GM23338 (cell line): ENCODE measurements around the gene PDSS2. TPM values are rescaled to one million over a fixed set of nuclear protein-coding genes. Genes with fewer than 3 reads are reported as not detected.
A peak's percentile ranks its signal among the peaks of the same experiment; 100 is the strongest.
"Not testable (repeated sequence)": the region's sequence is repeated elsewhere in the genome, so short reads cannot be mapped to it uniquely, and the experiment has no call there.

ENCODE experiments used
- ATAC-seq: fragments of 200-7000 bp; cut with Tn5 transposase; 3 replicates; pipeline ENCODE4 v1.9.1; 2020
- DNase-seq: peaks from one replicate; pipeline ENCODE4 v3.0.0-alpha.2; 2015; ENCODE audit warnings: low spot score
- H2AFZ ChIP-seq: fragments of 200-600 bp; sonication (generic); 2 replicates; pipeline ENCODE4 v1.8.0; 2016; ENCODE audit warnings: antibody characterized with exemption, mild to moderate bottlenecking, moderate library complexity
- H3F3A ChIP-seq: fragments of 200-600 bp; sonication (generic); replicated peaks from 2 replicates; pipeline ENCODE4 v1.8.0; 2017; ENCODE audit warnings: antibody characterized with exemption, mixed run types, low read depth
- H3K27ac ChIP-seq: fragments of 200-600 bp; sonication (generic); 2 replicates; pipeline ENCODE4 v1.6.1; 2016; ENCODE audit warnings: low read depth
- H3K27me3 ChIP-seq: fragments of 200-600 bp; sonication (generic); 2 replicates; pipeline ENCODE4 v1.8.0; 2016; ENCODE audit warnings: mild to moderate bottlenecking, mixed run types, moderate library complexity; ENCODE audit not compliant: insufficient read depth
- H3K36me3 ChIP-seq: fragments of 200-600 bp; sonication (generic); 2 replicates; pipeline ENCODE4 v1.8.0; 2016; ENCODE audit warnings: mild to moderate bottlenecking; ENCODE audit not compliant: insufficient read depth
- H3K4me1 ChIP-seq: fragments of 200-600 bp; sonication (generic); 2 replicates; pipeline ENCODE4 v1.8.0; 2016; ENCODE audit warnings: mild to moderate bottlenecking, moderate library complexity; ENCODE audit not compliant: insufficient read depth
- H3K4me2 ChIP-seq: fragments of 200-600 bp; sonication (generic); 2 replicates; pipeline ENCODE4 v1.7.1; 2017; ENCODE audit warnings: mixed run types
- H3K4me3 ChIP-seq: fragments of 200-600 bp; sonication (generic); 2 replicates; pipeline ENCODE4 v1.6.1; 2016; ENCODE audit warnings: mixed run types
- H3K79me2 ChIP-seq: fragments of 200-600 bp; sonication (generic); replicated peaks from 2 replicates; pipeline ENCODE4 v1.8.0; 2017; ENCODE audit warnings: mild to moderate bottlenecking; ENCODE audit not compliant: insufficient read depth
- H3K9me2 ChIP-seq: fragments of 200-600 bp; sonication (generic); 2 replicates; pipeline ENCODE4 v1.8.0; 2017; ENCODE audit not compliant: insufficient read depth
- H4K20me1 ChIP-seq: fragments of 200-600 bp; sonication (generic); replicated peaks from 2 replicates; pipeline ENCODE4 v1.8.0; 2017; ENCODE audit warnings: mild to moderate bottlenecking; ENCODE audit not compliant: insufficient read depth
- H3K27ac Mint-ChIP-seq: 2 replicates; pipeline ENCODE4 v1.8.0; 2020; ENCODE audit warnings: inconsistent platforms, mild to moderate bottlenecking, moderate library complexity, mixed read lengths
- H3K27me3 Mint-ChIP-seq: 3 replicates; pipeline ENCODE4 v1.8.0; 2022; ENCODE audit warnings: low read depth, mild to moderate bottlenecking, moderate library complexity, mixed read lengths, inconsistent platforms; ENCODE audit not compliant: insufficient read depth, poor library complexity
- H3K36me3 Mint-ChIP-seq: 3 replicates; pipeline ENCODE4 v1.8.0; 2021; ENCODE audit warnings: low read depth, mild to moderate bottlenecking, inconsistent platforms, moderate library complexity, mixed read lengths
- H3K4me1 Mint-ChIP-seq: 3 replicates; pipeline ENCODE4 v1.8.0; 2020; ENCODE audit warnings: mild to moderate bottlenecking, inconsistent platforms, mixed read lengths
- H3K4me3 Mint-ChIP-seq: 3 replicates; pipeline ENCODE4 v1.8.0; 2021; ENCODE audit warnings: moderate library complexity, mild to moderate bottlenecking, inconsistent platforms, mixed read lengths
- H3K9me3 Mint-ChIP-seq: 3 replicates; pipeline ENCODE4 v1.8.0; 2020; ENCODE audit warnings: moderate library complexity, mild to moderate bottlenecking, inconsistent platforms, mixed read lengths
- CREB1 ChIP-seq: fragments of 250-450 bp; sonication (Bioruptor Pico); IDR thresholded peaks from 2 replicates; pipeline ENCODE4 v1.5.0; 2020; ENCODE audit warnings: low read depth, mild to moderate bottlenecking, moderate library complexity
- EZH2 ChIP-seq: fragments of 200-600 bp; sonication (generic); IDR thresholded peaks from one replicate; pipeline ENCODE4 v1.8.0; 2017; ENCODE audit warnings: antibody characterized with exemption, mild to moderate bottlenecking, low read depth; ENCODE audit not compliant: unreplicated experiment
- EZH2phosphoT487 ChIP-seq: fragments of 200-600 bp; sonication (generic); IDR thresholded peaks from one replicate; pipeline ENCODE4 v1.8.1; 2018; ENCODE audit warnings: antibody characterized with exemption; ENCODE audit not compliant: unreplicated experiment
- JUNB ChIP-seq: IDR thresholded peaks from one replicate; pipeline ENCODE4 v1.6.1; 2016; ENCODE audit warnings: antibody characterized with exemption; ENCODE audit not compliant: unreplicated experiment
- NANOG ChIP-seq: IDR thresholded peaks from 2 replicates; pipeline ENCODE4 v1.6.1; 2016; ENCODE audit warnings: antibody characterized with exemption, borderline replicate concordance
- ZNF114 ChIP-seq: fragments of 250-450 bp; sonication (Bioruptor Pico); IDR thresholded peaks from 2 replicates; pipeline ENCODE4 v1.5.0; 2020; ENCODE audit warnings: mild to moderate bottlenecking, moderate library complexity
- polyA plus RNA-seq: library from polyadenylated mRNA; unstranded; fragments of >200 nt; fragmentation: Nextera tagmentation; extraction: Ambion mirVana; gene quantifications from 2 replicates; pipeline ENCODE4 v1.2.1, GENCODE V29; 2016
- total RNA-seq: library from RNA; depleted of rRNA; stranded (reverse); fragments of >200 nt; shearing (Covaris generic); gene quantifications from 2 replicates; pipeline ENCODE4 v1.2.3, GENCODE V29; 2014
- TF ChIP-seq, protein P1 (sequence below), 2 experiments: fragments of 200-600 bp in 1 of 2; sonication (generic) in 1 of 2; conservative IDR thresholded peaks; 2 replicates each; pipeline versions ENCODE4 v1.5.1 to v1.6.1; 2016 to 2017; ENCODE audit warnings: antibody characterized with exemption in 2 of 2, low read depth in 2 of 2, mild to moderate bottlenecking in 2 of 2, moderate library complexity in 1 of 2
- TF ChIP-seq, protein P2 (sequence below): IDR thresholded peaks from 2 replicates; pipeline ENCODE4 v1.6.1; 2016; ENCODE audit warnings: antibody characterized with exemption

The PDSS2 gene
- total and polyA plus RNA-seq, 2 experiments from 2014 or later = 7.3 to 16.7 TPM

DNA sequence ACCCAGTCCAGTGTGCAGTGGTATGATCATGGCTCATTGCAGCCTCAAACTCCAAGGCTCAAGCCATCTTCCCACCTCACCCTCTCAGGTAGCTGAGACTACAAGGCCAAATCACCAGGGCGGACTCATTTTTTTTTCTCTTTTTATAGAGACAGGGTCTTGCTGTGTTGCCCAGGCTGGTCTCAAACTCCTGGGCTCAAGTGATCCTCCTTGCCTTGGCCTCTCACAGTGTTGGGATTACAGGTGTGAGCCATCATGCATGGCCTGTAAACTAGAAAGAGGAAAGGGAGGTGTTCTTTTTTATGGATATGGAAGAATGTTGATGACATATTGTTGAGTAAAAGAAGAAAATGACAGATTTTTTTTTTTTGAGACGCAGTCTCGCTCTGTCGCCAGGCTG lies 339.0 kb downstream of the PDSS2 start (continued):
- TF ChIP-seq NANOG = no peak
- TF ChIP-seq CREB1 = no peak
- TF ChIP-seq, protein P1, sequence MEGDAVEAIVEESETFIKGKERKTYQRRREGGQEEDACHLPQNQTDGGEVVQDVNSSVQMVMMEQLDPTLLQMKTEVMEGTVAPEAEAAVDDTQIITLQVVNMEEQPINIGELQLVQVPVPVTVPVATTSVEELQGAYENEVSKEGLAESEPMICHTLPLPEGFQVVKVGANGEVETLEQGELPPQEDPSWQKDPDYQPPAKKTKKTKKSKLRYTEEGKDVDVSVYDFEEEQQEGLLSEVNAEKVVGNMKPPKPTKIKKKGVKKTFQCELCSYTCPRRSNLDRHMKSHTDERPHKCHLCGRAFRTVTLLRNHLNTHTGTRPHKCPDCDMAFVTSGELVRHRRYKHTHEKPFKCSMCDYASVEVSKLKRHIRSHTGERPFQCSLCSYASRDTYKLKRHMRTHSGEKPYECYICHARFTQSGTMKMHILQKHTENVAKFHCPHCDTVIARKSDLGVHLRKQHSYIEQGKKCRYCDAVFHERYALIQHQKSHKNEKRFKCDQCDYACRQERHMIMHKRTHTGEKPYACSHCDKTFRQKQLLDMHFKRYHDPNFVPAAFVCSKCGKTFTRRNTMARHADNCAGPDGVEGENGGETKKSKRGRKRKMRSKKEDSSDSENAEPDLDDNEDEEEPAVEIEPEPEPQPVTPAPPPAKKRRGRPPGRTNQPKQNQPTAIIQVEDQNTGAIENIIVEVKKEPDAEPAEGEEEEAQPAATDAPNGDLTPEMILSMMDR (conservative IDR thresholded peaks at IDR 0.05; ENCODE audit: low read depth in 2 of 2) = no peak
- TF ChIP-seq JUNB = no peak
- no peak for TF ChIP-seq EZH2
- no peak for TF ChIP-seq EZH2phosphoT487
- TF ChIP-seq, protein P2, sequence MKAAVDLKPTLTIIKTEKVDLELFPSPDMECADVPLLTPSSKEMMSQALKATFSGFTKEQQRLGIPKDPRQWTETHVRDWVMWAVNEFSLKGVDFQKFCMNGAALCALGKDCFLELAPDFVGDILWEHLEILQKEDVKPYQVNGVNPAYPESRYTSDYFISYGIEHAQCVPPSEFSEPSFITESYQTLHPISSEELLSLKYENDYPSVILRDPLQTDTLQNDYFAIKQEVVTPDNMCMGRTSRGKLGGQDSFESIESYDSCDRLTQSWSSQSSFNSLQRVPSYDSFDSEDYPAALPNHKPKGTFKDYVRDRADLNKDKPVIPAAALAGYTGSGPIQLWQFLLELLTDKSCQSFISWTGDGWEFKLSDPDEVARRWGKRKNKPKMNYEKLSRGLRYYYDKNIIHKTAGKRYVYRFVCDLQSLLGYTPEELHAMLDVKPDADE = no peak

DNA sequence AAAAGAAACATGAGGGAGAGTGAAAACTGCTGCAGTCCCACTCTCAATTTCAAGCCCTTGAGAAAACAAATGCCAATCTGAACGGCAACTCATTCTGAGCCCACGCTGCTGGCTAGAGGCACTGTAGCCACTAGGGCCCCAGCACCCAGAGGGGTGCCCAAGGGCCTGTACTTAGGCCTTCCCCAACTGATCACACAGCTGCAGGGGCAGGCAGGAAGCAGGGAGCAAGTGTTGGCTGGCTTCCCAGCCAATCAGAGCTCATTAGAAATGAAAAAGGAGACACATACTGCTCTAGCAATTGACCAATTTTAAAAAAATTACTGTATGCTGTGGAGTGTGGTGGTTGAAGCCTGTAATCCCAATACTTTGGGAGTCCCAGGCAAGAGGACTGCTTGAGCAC lies 340.4 kb downstream of the PDSS2 start:
- Histone ChIP-seq H4K20me1 (no peaks in the 10 kb centered on the region), H3K27ac (peak overlapping the region; percentile 99), H3K4me3 (no peak overlapping the region), H3K4me1 (peaks cover 16% of the 10 kb centered on the region), H3K36me3 (no peaks in the 10 kb centered on the region), H2AFZ (no peak overlapping the region), H3K4me2 (0 out of 2 replicates have a peak overlapping the region, but pooled peaks have one; percentile 9), H3K79me2 (peaks cover 1% of the 10 kb centered on the region), H3F3A (0 out of 2 replicates have a peak, but pooled peaks cover 5% of the 10 kb centered on the region), H3K27me3 (no peaks in the 10 kb centered on the region), H3K9me2 (no peaks in the 10 kb centered on the region)
- Mint-ChIP-seq H3K9me3 (no peaks in the 10 kb centered on the region; the same call in 2 of the 3 replicates), H3K27me3 (peaks cover 10% of the 10 kb centered on the region), H3K27ac (peak overlapping the region; percentile 88), H3K4me1 (peaks cover 32% of the 10 kb centered on the region), H3K4me3 (no peak overlapping the region), H3K36me3 (peaks cover under 1% of the 10 kb centered on the region; the same call in 1 of the 3 replicates)
- no peak for TF ChIP-seq ZNF114 (CRISPR knock-in tag)
- peak; percentile 10; the same call in 2 of the 3 replicates for ATAC-seq
- no peak for DNase-seq

DNA sequence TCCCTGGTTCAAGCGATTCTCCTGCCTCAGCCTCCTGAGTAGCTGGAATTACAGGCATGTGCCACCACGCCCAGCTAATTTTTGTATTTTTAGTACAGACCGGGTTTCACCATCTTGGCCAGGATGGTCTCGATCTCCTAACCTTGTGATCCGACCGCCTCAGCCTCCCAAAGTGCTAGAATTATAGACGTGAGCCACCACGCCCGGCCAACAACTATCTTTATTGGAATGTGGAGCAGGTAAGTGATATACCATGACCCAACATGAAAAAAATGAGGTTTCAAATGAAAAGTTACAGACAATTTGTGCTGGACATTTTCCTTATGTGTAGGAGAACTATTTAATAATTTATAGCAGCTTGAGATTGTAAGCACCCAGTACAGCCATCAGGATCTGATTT lies 340.8 kb downstream of the PDSS2 start:
- not testable (repeated sequence) for H3F3A ChIP-seq, H3K79me2 ChIP-seq, H3K4me3 Mint-ChIP-seq, H4K20me1 ChIP-seq, H3K27me3 ChIP-seq, H3K9me2 ChIP-seq, H3K36me3 Mint-ChIP-seq, H3K9me3 Mint-ChIP-seq, H3K4me3 ChIP-seq, H2AFZ ChIP-seq, H3K36me3 ChIP-seq, ATAC-seq, DNase-seq
- peaks cover 36% of the 10 kb centered on the region for H3K4me1 Mint-ChIP-seq
- H3K27me3 Mint-ChIP-seq = peaks cover 15% of the 10 kb centered on the region
- 0 out of 2 replicates have a peak overlapping the region, but pooled peaks have one; percentile 9 for H3K4me2 ChIP-seq
- H3K4me1 ChIP-seq = peaks cover 21% of the 10 kb centered on the region
- H3K27ac Mint-ChIP-seq = peak overlapping the region; percentile 88
- peak overlapping the region; percentile 99 for H3K27ac ChIP-seq
